GM18951 (cell line): Measurements from ENCODE around the gene DNAJB7.
"Not testable (repeated sequence)": the region's sequence is repeated elsewhere in the genome, so short reads cannot be mapped to it uniquely, and the experiment has no call there.

Experiments
- POLR2A ChIP-seq: IDR thresholded peaks from 4 replicates; pipeline ENCODE4 v1.6.1; 2011; ENCODE audit warnings: mild to moderate bottlenecking; ENCODE audit not compliant: insufficient read length, insufficient read depth; ENCODE audit errors: extremely low read depth
- in situ Hi-C: fragments of 300-500 bp; cut with MboI; formaldehyde crosslinking; loops from one replicate; pipeline ENCODE4 v1.12.0; 2022; ENCODE audit warnings: low sequenced_read_pairs, mixed read lengths, inconsistent platforms; ENCODE audit not compliant: unreplicated experiment

DNAJB7 gene

DNA sequence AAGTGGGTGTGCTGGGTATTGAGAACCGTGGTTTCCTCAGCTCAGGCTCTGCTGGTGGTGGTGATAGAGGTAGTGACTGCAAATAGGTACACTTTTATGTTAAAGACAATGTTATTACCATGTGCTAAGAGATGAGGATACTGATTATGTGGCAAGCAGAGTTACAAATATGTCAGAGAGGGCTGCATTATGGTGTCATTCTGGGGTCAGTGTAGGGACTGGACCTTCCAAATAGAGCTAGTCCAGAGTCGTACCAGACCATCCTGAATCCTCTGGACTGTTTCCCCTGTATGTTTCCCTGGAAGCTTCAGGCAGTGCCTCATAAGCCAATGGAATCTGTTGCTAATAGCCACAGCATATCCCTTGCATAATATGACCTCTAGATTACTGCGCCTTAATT, at the start of gene DNAJB7:
Gene DNAJB7 (minus strand): TSS at position 101 of the 400 bp plus-strand sequence. CDS start 119 bp downstream, outside the sequence.
- no peak for TF ChIP-seq POLR2A
- in situ Hi-C loops, result no loop called here

DNA sequence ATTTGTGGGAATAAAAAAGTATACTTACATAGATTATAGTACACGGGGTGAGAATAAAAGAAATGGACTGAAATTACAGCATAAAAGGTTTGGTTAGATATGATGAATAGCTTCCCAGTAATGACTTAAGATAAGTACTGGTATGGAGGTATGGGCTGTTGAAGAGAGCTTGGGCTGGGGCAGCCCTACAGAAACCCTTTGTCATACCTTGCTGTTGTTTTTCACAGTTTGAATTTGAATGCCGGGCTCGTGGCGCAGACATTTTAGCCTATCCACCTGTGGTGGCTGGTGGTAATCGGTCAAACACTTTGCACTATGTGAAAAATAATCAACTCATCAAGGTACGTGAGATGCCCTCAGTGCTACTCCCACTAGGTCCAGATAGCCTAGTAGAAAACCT, 47.0 kb upstream of the DNAJB7 start:
- no peak for TF ChIP-seq POLR2A
- in situ Hi-C loops, result no loop called here

DNA sequence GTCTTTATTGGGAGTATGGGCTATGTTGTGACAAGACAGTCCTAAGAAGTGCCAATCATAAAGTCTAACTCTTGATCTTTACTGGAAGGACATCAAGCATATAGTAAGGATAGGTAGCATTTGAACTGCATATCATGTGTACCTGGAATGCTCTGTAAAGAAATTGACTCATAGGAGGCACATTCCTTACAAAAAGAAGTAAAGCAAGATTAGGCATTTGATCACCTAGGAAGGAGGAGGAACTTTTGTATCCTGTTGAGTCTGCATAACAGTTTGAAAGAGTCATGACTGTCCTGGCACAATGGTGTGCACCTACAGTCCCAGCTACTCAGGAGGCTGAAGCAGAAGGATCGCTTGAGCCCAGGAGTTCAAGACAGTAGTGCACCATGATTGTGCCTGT, 42.2 kb upstream of the DNAJB7 start:
- in situ Hi-C loops, result no loop called here
- TF ChIP-seq POLR2A, result no peak

DNA sequence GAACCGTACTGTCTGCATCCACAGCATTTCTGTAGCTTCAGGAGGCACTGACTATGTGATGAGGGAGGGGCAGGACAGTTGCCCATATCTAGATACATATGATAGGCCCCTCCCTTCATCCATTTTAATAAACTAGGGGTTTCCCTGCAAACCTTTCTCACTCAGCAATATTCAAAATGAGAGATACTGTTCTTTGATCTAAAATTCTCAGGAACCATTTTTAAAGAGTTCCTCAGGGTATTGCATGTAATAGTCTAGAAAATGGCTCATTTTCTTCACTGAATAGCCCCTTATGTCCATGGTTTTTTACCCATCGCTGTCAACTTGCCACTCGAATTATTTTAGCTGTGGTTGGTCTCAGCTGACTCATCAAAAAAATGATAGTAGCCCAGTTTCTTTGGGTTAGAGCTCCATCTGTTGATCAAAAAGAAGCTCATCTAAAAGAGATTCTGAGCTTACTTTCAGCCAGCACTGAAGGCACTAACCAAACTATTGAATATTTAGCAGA, 37.0 kb upstream of the DNAJB7 start:
- no peak for TF ChIP-seq POLR2A
- in situ Hi-C loops, result no loop called here

DNA sequence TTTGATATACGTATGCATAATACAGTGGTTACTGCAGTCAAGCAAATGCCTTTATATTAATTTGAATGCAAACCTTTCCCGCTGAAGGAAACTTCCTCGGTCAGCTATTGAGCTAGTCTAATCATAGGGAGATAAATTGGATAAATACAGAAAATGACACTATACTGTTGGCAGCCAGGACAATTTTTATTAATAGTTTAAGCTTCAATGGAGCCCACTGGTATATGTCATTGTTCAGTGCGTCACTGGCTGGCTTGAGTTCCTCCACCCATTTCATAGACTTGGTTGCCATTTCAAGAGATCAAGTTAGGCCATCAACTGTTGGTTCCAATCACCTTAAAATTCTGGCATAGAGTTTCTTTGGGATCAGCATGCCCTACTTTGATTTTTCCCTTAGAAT, 32.5 kb upstream of the DNAJB7 start:
- TF ChIP-seq POLR2A, result no peak
- in situ Hi-C loops, result no loop called here

DNA sequence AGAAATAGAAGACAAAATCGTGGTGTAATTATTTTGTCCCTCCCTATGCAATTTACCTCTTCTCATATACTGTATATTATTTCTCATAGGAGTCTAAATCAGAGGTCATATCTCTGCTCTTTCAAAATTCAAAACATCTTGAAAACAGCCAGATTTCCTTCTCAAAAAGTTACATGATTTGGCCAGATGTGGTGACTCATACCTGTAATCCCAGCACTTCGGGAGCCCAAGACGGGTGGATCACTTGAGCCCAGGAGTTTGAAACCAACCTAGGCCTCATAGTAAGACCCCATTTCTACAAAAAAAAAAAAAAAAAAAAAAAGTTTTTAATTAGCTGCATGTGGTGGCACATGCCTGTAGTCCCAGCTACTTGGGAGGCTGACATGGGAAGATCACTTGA, 29.0 kb upstream of the DNAJB7 start:
- in situ Hi-C loops, result no loop called here
- no peak for TF ChIP-seq POLR2A

DNA sequence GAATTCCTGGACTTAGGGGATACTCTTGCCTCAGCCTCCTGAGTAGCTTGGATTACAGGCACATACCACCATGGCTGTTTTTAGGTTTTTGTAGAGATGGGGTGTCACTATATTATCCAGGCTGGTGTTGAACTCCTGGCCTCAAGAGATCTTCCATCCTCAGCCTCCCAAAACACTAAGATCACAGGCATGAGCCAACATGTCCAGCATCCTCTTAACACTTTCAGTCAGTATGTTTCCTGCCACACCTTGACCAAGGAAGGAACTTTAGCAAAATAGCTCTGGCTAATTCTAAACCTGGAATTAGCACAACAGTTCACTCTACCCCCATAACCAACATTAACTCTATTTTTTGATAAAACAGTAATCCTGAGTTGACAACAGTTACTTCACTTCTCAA, 27.2 kb upstream of the DNAJB7 start:
- no peak for TF ChIP-seq POLR2A
- in situ Hi-C loops, result no loop called here

DNA sequence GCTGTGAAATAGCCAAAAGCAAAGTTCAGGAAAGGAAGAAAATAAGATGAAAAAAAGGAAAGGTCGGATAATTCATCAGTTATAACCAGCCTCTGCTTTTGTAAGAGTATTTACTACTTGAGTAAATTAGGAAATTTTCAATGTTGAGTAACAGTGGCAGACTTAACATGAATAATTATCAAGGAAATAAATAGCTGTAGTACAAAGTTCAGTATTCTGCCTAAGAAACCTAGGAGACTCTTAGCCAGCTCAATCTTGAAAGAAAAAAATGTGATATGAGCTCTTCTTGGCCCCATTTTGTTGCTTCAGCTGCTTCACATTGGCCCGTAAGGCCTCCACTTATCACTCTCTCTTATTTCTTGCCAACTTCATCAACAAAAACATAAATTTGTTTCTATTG, 17.0 kb upstream of the DNAJB7 start:
- TF ChIP-seq POLR2A, result no peak
- in situ Hi-C loops, result no loop called here

DNA sequence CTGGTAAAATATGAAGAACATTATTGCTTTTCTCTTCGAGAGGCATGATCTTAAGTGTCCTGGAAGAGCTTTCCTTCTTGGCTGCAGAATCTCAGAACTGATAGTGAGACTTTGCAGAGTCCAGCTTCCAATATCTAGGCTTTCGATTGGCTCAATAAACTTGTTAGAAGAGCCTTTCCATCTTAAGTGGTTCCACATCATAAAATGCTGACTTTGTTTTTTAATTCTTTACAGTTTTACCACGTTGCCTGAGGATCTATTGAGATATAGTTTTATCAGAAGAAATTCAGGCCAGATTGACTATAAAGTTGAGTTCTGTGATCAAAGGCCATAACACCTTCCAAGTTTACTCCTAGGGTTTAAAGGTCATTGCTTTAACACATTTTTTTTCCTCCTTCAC, 15.6 kb upstream of the DNAJB7 start:
- TF ChIP-seq POLR2A, result no peak
- in situ Hi-C loops, result no loop called here

DNA sequence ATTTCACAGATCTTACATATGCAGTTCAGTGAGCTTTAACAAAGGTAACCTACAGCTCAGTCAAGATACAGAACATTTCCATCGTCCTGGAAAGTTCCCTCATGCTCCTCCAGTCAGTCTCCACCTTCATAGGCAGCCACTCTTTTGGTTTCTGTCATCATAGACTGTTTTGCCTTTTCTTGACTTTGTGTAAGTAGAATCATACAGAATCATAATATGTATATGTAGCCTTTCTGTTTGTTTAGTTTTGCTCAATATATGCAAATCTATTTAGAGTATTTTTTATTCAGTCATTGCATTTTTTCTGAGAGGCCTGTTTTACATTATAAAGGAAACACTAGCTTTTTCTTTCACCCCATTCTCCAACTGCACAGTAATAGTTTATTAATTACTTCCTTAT, 15.0 kb upstream of the DNAJB7 start:
- TF ChIP-seq POLR2A, result no peak
- in situ Hi-C loops, result no loop called here

DNA sequence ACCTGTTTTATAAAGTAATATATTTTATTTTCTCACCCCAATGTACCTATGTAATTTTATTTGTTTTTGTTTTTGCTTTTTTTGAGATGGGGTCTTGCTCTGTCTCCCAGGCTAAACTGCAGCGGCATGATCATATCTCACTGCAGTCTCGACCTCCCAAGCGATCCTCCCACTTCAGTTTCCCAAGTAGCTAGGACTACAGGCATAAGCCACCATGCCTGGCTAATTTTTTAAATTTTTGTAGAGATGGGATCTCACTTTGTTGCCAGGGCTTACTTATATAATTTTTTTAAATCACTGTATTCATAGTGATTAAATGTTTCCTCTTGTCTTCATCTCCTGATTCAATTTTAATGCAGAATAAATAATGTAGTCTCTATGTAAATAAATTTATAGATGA, 13.2 kb upstream of the DNAJB7 start:
- in situ Hi-C loops, result no loop called here

DNA sequence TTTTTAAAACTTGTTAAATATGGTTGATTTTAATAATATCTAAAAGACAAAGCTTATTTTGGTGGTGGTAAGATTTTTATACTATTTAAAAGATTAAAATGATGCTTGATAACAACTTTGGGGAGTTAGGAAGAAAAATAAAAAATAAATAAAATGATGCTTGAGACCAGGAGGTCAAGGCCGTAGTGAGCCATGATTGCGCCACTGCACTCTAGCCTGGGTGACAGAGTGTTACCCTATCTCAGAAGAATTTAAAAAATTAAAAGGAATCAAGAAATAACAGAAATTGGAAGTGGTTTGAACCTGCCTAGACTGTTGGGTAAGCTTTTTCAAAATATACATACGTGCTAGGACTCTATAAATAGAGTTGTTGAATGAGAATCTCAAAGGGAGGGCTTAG, 12.1 kb upstream of the DNAJB7 start:
- in situ Hi-C loops, result no loop called here
- TF ChIP-seq POLR2A, result no peak

More for the DNA sequence above, 13.2 kb upstream of the DNAJB7 start:
- TF ChIP-seq POLR2A, result no peak

DNA sequence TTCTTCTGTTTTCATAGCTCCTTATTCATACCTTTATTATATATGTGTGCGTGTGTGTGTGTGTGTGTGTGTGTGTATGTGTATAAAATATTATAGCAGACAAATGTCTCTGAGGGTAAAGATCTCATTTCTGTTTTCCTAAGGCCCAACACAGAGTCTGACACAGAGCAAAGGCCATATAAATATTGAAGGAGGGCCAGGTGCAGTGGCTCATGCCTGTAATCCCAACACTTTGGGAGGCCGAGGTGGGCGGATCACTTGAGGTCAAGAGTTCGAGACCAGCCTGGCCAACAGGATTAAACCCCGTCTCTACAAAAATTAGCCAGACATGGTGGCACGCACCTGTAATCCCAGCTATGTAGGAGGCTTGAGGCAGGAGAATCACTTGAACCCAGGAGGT, 6.5 kb upstream of the DNAJB7 start:
- in situ Hi-C loops, result not testable (repeated sequence)

DNA sequence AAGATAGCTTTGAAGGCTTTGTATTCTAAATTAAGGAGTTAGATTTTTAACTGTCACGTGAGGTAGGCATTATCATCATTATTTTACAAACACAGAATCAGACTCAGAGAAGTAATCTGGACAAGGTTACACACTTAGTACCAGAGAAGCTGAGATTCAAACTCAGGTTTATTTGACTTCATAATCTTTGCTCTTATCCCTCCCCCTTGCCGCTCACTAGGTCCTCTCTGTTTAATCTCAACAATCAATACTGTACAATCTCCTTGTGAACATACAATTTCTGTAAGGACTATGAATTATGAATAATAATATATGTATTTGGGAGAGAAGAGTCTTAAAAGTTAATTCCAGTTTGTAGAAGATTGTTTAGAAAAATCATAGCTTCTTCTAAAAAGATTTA, 5.2 kb upstream of the DNAJB7 start:
- no peak for TF ChIP-seq POLR2A
- in situ Hi-C loops, result no loop called here

DNA sequence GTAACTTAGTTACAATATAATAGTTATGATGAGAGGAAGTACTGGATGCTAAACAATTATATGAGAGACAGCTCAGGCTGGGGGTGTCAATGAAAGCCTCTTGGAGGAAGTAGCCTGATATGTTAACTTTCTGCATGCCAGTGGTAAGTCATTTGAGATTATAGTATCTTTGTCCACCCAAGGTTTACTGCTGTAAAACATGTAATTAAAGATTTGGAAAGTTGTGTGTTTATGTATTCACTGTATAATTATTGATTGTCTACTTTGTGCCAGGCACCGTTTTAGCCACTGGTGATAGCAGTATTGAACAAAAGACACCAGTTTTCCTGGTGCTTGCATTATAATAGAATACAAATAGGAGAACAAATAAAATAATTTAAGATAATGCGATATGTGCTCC, 624 bp upstream of the DNAJB7 start:
- TF ChIP-seq POLR2A, result no peak
- in situ Hi-C loops, result no loop called here

DNA sequence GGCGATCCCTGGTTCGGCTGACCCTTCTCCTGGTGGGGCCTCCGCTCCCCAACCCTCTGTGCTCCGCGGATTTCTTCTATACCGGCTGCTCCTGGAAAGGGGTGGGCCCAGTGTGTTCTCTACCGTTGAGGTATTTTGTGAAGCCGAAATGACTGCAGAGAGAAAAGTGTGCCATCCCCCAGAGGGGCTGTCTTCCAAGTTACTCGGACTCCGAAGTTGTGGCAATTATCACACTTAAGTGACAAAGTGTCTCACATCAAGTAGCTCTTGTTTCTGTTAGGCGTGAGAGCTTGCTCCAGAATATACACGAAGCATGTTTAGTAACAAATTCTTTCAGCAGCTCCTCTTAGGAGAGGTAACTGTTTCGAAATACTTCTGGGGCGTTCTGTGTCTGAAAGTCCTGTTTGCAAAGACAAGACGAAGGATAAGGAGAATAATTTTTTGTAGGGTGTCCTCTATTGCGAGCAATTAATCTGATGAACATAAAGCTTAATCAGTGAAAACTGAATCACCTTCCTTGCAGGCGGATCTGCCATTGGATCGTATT, 4.5 kb downstream of the DNAJB7 start:
- TF ChIP-seq POLR2A, result no peak
- in situ Hi-C loops, result no loop called here
